Fibroblast of mammary gland (primary cell): ENCODE results near the gene MTUS2.

Source experiments
- DNase-seq: peaks from one replicate; pipeline ENCODE4 v3.0.0-alpha.2; 2010; ENCODE audit warnings: low read depth
- H3K4me3 ChIP-seq: 2 replicates; pipeline ENCODE4 v1.5.1; 2011; ENCODE audit warnings: low read depth, mild to moderate bottlenecking, low read length, moderate library complexity; ENCODE audit not compliant: control insufficient read depth
- TF ChIP-seq, protein P1 (sequence below): conservative IDR thresholded peaks from 2 replicates; pipeline ENCODE4 v1.5.1; 2011; ENCODE audit warnings: low read depth, low read length, inconsistent platforms; ENCODE audit not compliant: control insufficient read depth, insufficient read depth

Gene MTUS2

GRCh38 chr13:29439601-29440388 is 619.7 kb downstream of the MTUS2 start:
- no peak overlapping the region for H3K4me3 ChIP-seq
- TF ChIP-seq, protein P1, sequence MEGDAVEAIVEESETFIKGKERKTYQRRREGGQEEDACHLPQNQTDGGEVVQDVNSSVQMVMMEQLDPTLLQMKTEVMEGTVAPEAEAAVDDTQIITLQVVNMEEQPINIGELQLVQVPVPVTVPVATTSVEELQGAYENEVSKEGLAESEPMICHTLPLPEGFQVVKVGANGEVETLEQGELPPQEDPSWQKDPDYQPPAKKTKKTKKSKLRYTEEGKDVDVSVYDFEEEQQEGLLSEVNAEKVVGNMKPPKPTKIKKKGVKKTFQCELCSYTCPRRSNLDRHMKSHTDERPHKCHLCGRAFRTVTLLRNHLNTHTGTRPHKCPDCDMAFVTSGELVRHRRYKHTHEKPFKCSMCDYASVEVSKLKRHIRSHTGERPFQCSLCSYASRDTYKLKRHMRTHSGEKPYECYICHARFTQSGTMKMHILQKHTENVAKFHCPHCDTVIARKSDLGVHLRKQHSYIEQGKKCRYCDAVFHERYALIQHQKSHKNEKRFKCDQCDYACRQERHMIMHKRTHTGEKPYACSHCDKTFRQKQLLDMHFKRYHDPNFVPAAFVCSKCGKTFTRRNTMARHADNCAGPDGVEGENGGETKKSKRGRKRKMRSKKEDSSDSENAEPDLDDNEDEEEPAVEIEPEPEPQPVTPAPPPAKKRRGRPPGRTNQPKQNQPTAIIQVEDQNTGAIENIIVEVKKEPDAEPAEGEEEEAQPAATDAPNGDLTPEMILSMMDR = no peak
- DNase-seq = peak; percentile 35

DNA sequence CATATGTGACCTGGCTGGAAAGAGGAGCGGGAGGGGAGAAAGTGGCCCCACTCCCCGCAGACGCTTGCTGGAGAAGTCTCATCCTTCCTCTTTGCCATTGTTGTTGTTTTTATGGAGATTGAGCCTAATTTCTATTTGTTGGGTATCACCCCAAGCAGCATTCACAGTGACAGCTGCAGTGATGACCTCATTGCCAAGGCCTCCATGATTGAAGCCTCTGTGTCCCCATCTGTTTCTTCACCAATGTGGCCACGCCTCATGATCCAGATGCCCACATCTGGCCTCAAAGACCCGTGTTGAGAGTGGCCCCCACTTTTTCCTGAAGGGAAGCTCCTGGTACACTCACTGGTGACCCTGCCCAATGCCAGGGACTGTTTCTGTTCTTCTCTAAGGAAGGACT is 621.2 kb downstream of the MTUS2 start:
- TF ChIP-seq, protein P1 = no peak
- DNase-seq = no peak
- no peak overlapping the region for H3K4me3 ChIP-seq

- no peak overlapping the region for H3K4me3 ChIP-seq
- no peak for DNase-seq
- TF ChIP-seq, protein P1 = no peak
These were observed 625.9 kb downstream of the MTUS2 start for GRCh38 chr13:29446016-29446415.

GRCh38 chr13:29448174-29448573 is 628.0 kb downstream of the MTUS2 start:
- TF ChIP-seq, protein P1 = no peak
- DNase-seq = no peak

DNA sequence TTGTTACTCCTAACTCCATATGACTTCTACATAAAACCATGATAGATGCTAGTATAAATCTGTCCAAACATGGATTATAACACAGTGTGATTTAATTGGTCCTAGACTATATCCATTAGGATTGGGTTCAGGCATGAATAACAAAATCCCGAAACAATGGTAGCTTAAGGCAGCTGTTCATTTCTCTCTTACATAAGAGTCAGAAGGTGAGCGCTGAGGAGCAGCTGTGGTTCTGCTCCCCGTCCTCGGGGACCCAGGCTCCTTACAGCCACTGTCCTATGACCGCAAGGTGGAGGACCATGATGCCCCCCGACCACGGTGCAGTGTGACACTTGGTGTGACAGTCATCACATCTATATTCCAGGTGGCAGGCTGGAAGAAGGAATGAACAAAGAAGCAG is 629.6 kb downstream of the MTUS2 start:
- no peak overlapping the region for H3K4me3 ChIP-seq
- DNase-seq = no peak
- TF ChIP-seq, protein P1 = no peak

More at GRCh38 chr13:29448174-29448573, 628.0 kb downstream of the MTUS2 start:
- H3K4me3 ChIP-seq = no peak overlapping the region

GRCh38 chr13:29451976-29452375 is 631.8 kb downstream of the MTUS2 start:
- TF ChIP-seq, protein P1 = no peak
- no peak for DNase-seq

More at GRCh38 chr13:29451976-29452375, 631.8 kb downstream of the MTUS2 start:
- H3K4me3 ChIP-seq = no peak overlapping the region
